Stimulated activated CD4-positive, alpha-beta T cell treated with anti-CD3 and anti-CD28 coated beads, Interleukin-1b, Interleukin-23, amount 100 ng/mL, for 48 hours (primary cell): ENCODE results near the gene BAZ1B.
"Not testable (repeated sequence)": the region's sequence is repeated elsewhere in the genome, so short reads cannot be mapped to it uniquely, and the experiment has no call there.

ENCODE experiments used
- DNase-seq: peaks from one replicate; pipeline ENCODE4 v3.0.0-alpha.2; 2020

The BAZ1B gene

DNA sequence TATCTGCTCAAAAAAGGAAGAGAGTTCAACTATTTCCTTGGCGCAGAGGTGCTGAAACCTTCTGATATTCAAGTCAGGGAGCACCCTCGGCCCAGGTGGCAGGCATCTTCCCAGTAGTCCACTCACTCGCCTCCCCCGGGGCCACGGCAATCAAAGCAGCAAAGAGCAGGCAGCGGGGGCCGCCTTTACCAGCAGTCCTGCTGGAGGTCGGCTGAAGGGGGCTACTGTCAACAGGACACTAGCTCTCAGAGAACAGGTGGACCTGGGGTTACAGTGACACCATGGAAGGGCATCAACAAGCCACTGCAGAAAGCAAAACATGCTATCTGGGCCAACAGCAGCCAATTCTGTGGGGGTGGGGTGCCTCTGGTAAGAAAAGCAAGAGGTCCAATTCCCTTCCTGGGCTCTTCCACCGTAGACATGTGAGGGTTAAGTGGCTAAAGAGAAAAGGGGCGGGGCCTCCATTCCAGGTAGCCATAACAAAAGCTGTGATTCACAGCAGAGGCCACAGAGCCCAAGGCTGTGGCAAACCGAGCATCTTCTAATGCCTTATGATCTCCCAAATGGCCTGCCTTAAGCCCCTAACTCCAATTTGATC is 79.1 kb downstream of the BAZ1B start:
- no peak for DNase-seq

DNA sequence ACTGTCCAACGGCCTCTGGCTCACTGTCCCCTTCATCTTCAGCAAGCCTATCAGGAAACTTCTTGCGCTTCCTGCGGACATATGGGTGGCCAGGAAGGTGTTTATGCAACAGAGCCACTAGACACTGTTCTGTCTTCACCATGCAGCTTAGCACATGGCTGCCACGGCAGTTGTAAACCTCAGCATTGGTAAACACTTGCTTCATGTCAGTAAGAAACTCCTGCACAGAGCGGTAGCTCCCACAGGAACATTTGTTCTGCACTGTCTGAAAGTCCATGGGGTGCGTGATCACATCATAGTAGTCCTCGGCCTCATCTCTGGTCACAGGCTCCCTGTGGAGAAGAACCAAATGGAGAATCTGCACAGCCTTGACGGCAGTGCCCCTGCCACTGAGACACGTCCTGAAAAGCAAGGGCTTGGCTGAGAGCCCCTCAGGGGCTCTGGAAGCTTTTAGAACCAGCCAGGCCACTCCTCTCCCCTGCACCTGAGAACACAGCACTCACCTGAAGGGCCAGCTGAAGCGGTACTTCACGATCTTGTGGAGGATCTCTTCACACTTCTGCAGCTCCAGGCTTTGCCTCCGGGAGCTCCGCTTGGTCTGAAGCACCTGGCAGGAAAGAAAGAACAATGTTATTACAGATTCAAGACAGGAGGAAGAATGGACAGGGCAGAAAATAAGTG is 79.7 kb downstream of the BAZ1B start:
- no peak for DNase-seq

DNA sequence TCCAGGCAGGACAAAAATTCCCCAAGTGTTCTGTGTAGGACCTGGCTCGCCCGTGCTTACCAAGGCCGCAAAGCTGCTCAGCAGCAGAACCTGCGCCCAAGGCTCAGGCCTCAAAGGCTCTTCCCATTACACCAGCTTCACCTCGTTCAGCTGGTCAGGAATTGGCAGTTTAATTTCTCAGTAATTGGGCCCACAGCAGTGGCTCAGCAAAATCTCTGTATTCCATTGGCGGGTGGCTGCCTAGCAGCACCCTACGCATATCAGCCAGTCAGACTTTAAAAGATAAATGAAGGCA is 82.7 kb downstream of the BAZ1B start:
- no peak for DNase-seq

DNA sequence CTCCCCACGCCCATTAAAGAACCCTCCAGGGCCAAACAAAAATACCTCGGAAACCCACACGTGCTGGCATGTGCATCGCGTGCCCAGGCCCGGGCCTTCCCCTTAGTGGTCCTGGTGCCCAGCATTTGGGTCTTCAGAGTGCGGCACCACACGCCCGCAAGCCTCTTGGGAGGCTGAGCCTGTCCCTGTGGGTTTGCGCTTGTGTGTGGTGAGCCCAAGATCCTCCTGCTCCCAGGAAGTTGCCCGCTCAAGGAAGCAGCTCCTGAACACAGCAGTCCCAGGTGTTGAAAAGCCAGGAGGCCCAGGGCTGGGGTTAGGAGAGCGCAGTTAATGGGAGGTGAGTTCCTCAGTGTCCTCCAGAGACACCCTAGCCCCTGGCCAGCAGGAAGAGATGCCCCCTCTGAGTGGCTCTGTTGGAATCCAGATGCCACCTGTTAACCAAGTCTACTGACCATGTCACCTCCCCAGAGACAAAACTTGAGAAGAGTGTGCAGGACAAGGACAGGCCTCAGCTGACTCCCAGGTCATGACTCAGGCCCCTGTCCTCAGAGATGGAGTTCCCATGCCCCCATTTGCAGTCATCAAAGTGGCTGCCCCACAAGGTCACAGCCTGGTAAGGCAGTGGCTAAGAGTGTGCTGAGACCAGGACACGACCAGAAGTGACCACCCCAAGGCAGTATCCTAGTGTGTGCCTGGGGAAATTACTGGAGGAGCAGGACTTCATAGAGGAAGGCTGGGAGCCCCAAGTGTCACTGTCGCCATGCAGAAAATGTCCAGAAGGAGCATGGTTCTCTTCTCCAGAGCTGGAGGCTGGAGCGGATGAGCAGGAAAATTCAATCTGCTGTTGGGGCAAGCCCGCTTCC is 83.3 kb downstream of the BAZ1B start:
- DNase-seq: no peak

DNA sequence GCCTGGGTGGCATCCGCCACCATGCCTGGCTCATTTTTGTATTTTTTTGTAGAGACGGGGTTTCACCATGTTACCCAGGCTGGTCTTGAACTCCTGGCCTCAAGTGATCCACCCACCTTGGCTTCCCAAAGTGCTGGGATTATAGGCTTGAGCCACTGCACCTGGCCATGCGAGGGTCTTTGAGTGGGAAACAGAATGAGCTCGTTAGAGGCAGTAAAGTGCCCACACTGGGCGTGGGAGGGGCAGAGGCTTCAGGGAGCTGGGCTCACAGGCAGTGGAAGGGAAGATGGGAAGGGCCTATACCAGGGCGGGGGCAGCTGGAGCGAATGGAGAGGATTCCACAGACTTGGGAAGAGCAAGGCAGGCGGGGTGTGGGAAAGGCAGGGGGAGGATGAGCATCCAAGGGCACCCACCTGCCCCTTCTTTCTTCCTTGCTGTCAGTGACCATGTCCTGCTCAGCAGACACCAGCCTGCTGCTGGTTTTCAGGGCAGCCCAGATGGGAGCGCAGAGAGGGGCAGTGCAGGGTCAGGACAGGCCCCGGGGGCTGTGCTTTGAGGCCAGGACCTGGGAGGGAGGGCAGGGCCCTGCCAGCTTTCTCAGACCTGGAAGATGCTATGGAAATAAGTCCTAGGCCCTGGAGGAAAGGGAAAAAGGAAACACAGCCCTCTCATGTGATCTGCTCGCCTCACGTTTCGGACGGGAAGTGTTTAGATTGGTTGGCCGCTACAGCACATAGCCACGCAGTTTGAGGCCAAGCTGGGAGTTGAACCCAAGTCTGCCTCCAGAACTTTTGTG is 84.3 kb downstream of the BAZ1B start:
- no peak for DNase-seq

DNA sequence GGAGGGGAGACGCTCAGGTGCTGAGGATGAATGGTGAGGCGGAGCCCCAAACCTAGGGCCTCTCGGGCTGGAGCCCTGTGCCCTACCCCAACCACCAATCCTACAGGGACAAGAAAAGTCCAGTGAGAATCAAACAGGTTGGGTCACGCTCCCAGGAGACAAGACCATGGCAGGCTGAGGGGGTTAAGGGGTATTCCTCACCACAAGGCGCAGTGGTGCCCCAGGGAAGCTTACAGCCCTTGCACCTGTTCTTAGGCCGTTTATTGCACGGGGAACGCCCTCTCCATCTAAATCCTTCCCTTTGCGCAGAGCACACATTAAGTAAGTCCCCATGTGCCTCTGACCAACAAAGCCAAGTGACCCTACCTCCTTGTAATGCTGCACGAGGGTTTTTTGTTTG is 85.0 kb downstream of the BAZ1B start:
- DNase-seq: no peak

DNA sequence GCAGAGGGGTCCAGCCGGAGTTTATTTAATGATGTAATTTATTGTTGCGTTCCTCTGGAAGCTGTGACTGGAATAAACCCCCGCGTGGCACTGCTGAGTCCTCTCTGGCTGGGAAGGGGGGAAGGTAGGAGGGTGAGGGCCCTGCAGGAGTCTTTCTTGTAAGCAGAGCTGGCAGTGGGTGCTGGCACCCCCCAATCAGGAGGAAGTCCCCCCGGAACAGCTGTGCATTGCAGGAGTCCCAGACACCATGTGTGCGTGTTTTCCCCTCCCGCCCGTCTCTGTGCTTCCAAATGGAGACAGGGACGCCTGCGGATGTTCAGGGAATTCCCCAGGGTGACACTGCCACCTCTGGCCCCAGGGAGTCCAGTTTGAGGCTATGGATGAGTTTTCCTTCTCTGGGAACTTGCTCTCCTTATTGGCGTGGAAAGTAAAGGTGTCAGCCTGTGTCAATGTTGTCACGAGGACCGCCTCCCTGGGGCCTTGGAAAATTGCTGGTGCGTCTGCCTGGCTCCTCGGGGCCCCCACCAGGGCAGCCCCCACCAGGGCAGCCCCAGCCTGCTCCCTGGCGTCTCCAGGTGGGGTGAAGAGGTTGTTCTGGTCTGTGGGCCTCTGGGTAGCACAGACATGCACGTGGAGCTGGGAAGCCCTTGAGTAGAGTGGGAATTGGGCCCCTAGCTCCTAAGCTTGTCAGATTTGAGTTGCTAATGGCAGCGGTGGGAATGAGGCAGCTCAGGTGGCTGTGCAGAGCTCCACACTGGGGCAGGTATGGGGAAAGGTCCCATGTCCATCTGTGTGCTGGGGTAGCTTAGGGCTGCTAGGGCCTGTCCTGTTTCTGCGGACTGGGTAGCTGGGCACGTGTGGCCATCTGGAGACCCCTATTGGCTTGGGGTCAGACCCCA is 85.8 kb downstream of the BAZ1B start:
- DNase-seq: no peak

DNA sequence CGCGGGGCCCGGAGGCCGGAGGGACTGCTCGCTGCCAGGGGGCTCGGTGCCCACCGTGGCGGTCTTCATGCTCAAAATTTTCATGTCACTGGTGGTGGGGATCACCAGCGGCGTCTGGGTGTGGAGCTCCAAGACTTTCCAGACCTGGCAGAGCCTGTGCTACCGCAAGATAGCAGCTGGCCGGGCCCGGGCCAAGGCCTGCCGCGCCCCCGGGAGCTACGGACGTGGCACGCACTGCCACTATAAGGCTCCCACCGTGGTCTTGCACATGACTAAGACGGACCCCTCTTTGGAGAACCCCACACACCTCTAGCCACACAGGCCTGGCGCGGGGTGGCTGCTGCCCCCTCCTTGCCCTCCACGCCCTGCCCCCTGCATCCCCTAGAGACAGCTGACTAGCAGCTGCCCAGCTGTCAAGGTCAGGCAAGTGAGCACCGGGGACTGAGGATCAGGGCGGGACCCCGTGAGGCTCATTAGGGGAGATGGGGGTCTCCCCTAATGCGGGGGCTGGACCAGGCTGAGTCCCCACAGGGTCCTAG is 86.6 kb downstream of the BAZ1B start:
- no peak for DNase-seq

DNA sequence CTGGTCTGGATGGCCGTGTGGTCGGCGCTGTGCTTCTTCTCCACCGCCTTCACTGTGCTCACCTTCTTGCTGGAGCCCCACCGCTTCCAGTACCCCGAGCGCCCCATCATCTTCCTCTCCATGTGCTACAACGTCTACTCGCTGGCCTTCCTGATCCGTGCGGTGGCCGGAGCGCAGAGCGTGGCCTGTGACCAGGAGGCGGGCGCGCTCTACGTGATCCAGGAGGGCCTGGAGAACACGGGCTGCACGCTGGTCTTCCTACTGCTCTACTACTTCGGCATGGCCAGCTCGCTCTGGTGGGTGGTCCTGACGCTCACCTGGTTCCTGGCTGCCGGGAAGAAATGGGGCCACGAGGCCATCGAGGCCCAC is 87.4 kb downstream of the BAZ1B start:
- DNase-seq: no peak

DNA sequence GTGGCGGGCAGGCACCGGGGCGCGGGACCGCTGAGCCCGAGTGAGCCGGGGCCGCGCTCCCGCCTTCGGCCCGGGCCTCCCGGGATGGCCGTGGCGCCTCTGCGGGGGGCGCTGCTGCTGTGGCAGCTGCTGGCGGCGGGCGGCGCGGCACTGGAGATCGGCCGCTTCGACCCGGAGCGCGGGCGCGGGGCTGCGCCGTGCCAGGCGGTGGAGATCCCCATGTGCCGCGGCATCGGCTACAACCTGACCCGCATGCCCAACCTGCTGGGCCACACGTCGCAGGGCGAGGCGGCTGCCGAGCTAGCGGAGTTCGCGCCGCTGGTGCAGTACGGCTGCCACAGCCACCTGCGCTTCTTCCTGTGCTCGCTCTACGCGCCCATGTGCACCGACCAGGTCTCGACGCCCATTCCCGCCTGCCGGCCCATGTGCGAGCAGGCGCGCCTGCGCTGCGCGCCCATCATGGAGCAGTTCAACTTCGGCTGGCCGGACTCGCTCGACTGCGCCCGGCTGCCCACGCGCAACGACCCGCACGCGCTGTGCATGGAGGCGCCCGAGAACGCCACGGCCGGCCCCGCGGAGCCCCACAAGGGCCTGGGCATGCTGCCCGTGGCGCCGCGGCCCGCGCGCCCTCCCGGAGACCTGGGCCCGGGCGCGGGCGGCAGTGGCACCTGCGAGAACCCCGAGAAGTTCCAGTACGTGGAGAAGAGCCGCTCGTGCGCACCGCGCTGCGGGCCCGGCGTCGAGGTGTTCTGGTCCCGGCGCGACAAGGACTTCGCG is 88.0 kb downstream of the BAZ1B start:
- no peak for DNase-seq

DNA sequence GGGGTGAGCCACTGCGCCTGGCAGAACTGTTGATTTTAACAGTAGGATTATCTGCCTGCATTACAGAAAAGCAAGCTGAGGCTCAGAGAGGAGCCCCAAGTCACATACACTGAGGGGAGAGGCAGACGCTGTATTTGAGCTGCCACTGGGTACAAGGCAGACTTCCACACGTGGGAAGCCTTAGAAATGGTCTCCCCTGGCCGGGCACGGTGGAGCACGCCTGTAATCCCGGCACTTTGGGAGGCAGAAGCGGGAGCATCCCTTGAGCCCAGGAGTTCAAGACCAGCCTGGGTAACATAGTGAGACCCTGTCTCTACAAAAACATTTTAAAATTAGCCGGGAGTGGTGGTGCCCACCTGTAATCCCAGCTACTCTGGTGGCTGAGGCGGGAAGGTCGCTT is 89.4 kb downstream of the BAZ1B start:
- DNase-seq: no peak

DNA sequence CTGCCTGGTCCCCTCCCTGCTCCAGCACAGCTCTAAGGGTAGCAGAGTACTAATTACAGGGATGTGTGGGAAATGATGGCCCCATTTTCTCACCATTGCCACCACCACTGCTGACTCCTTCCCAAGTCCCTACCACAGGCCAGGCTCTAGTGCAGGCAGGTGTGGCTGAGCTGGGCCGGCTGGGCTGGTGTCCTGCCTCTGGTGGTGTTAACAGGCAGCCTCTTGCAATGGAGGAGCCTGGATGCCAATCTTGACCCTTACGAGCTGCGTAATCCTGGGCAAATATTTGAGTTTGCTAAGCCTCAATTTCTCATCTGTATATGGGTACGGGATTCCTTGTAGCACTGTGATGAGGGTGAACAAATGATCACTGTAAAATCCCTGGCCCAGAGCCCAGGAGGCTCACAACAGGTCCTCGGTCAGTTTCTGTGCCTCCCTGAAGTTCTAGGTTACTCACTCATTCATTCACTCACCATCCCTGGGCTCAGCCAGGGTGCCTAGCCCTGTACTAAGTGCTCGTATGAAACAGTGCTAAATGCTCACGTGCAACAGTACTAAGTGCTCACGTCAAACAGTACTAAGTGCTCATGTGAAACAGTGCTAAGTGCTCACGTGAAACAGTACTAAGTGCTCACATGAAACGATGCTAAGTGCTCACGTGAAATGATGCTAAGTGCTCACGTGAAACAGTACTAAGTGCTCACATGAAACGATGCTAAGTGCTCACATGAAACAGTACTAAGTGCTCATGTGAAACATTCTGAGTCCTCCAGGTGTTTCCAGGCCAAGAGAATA is 90.9 kb downstream of the BAZ1B start:
- DNase-seq: no peak

DNA sequence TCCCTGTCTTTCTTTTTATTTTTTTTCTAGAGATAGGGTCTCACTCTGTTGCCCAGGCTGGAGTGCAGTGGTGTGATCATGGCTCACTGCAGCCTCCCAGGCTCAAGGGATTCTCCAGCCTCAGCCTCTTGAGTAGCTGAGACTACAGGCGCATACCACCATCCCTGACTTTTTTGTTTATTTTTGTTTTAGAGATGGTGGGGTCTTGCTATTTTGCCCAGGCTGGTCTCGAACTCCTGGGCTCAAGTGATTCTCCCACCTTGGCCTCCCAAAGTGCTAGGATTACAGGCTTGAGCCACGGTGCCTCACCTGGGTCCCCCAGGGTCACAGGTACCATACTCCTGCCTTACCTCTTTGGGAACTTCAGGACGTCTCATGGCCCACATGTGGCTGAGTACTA is 91.6 kb downstream of the BAZ1B start:
- DNase-seq: not testable (repeated sequence)

DNA sequence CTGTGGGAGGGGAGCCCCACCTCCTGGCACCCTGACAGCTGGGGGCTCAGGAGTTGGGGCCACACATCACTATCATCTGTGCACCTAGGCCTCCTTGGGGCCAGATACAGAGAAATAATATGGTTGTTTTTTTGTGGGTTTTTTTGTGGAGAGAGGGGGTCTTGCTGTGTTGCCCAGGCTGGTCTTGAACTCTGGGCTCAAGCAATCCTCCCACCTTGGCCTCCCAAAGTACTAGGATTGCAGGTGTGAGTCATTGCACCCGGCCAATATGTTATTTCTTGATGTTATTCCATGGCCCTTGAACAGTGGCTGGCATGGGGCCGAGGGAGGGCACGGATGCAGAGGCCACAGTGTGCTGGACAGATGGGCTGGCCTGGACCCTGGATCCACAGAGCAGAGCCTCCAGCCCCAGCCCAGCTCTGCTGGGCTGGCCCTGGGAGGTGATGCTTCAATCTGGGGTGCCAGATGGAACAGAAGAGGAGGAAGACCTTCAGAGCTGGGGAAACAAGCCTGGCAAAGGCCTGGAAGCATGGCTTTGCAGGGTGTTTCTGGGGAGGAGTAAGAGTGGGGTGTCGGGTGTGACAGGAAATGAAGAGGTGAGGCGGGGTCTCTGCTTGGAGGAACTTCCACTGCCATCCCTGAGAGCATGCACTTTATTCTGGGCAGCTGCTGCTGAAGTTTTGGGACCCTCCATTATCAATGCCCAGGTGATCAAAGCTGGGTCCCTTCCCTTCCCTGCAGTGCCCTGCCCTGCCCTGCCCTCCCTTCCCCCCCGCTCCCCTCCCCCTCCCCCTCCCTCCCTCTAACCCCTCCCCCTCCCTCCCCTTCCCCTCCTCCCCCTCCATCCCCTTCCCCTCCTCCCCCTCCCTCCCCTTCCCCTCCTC is 92.2 kb downstream of the BAZ1B start:
- no peak for DNase-seq

DNA sequence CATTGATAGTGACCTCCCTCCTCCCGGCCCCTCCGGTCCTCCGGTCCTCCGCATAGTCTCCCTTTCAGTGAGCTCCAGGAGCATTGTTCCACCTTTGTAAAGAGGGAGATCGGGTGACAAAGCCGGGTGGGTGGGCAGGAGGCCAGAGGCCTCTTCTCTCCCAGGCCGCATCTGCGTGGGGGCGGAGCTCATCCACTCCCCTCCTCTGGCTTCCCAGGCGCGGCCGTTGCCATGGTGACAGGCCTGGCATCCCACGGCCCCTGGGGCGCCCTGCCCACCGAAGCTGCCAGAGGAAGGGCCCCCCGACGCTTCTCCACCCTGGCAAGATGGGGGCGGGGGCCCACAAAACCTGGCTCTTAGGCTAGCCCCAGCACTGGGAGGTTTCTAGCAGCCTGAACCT is 92.9 kb downstream of the BAZ1B start:
- DNase-seq: no peak

DNA sequence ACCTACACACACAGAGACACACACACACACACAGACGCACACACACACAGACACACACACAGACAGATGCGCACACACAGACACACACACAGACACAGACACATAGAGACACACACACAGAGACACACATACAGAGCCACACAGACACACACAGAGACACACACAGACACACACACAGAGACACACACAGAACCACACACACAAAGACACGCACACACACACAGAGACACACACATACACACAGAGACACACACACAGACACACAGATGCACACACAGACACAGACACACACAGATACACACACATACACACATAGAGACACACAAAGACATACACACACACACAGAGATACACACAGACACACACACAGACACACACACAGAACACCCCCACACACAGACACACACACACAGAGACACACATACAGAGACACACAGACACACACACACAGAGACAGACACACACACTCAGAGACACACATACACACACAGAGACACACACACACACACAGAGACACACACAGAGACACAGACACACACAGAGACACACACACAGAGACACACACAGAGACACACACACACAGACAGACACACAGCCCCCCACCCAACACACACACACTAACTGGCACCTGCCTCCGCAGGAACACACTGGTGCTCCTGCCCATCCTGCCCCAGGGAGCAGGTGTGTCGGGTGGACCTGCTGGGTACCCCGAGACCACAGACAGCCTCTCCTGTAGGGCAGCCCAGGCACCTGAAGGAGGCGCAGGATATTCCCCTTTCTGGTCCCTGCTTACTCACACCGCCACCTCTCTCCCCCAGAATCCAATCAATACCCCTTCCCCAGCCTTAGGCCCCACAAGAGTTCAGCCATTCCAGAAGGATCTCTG is 93.9 kb downstream of the BAZ1B start:
- no peak for DNase-seq

DNA sequence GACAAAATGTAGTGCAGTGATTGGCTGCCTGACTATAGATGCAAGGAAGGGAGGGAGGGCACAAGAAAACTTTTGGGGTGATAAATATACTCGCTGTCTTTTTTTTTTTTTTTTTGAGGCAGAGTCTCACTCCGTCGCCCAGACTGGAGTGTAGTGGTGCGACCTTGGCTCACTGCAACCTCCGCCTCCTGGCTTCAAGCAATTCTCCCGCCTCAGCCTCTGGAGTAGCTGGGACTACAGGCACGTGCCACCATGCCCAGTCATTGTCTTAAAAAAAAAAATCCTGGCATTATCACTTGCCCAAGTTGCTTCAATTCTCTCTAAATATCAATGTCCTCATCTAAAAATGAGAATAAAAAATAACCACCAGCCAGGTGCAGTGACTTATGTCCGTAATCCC is 96.1 kb downstream of the BAZ1B start:
- DNase-seq: no peak

DNA sequence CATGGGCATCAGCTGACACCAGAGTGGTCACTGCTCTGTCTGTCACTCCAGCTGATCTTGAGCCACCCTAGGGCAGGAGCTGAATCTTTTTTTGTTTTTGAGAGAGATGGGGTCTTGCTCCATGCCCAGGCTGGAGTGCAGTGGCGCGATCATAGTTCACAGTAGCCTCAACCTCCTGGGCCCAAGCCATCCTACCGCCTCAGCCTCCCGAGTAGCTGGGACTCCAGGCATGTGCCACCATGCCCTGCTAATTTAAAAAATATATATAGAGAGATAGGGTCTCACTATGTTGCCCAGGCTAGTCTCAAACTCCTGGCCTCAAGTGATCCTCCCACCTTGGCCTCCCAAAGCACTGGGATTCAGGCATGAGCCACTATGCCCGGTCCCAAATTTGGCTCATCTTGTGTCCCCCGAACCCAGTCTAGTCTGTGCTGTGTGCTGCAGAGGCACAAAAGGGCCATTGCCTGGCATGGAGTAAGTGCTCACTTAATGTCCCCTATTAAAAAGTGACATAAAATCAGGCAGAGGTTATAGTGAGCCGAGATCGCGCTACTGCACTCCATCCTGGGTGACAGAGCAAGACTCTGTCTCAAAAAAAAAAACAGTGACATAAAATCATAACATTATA is 96.6 kb downstream of the BAZ1B start:
- no peak for DNase-seq
